Measurements from ENCODE around the gene TIMMDC1. TPM values are rescaled to one million over a fixed set of nuclear protein-coding genes. Genes with fewer than 3 reads are reported as not detected.

TIMMDC1 gene
- total and polyA plus RNA-seq, 2 of the 13 experiments (the other 11 are each of a cell fraction or from before 2014, with no cell fraction given): 50.0 to 77.8 TPM

- no peak for TF ChIP-seq ZNF577 (CRISPR knock-in tag; IDR thresholded peaks at IDR 0.05; ENCODE audit: borderline replicate concordance, low read depth)
- TF ChIP-seq MAZ (IDR thresholded peaks at IDR 0.05; ENCODE audit: borderline replicate concordance, low read depth, low read length): peak; percentile 73
- peak; percentile 50; the same call in 1 of the 2 replicates for TF ChIP-seq MAZ (CRISPR knock-in tag; IDR thresholded peaks at IDR 0.05; ENCODE audit: low read depth)
- no peak for TF ChIP-seq KDM1A (CRISPR knock-in tag; IDR thresholded peaks at IDR 0.05)
- no peak for TF ChIP-seq ZNF407 (CRISPR knock-in tag; IDR thresholded peaks at IDR 0.05; ENCODE audit: not compliant biosample characterization)
- peak; percentile 73; the same call in 1 of the 2 replicates for TF ChIP-seq ZNF639 (CRISPR knock-in tag; conservative IDR thresholded peaks at IDR 0.05)
- TF ChIP-seq MAX (IDR thresholded peaks at IDR 0.05): peak; percentile 86
- TF ChIP-seq MXD4 (CRISPR knock-in tag; IDR thresholded peaks at IDR 0.05): peak; percentile 88
- TF ChIP-seq ZSCAN25 (CRISPR knock-in tag; IDR thresholded peaks at IDR 0.05): no peak
- TF ChIP-seq HNRNPH1 (optimal IDR thresholded peaks at IDR 0.05; ENCODE audit: low read depth, low read length): no peak
- no peak for TF ChIP-seq CBX2 (IDR thresholded peaks at IDR 0.05; ENCODE audit: low read depth, low read length)
- TF ChIP-seq CBX2 (CRISPR knock-in tag; IDR thresholded peaks at IDR 0.05; ENCODE audit: low read depth): no peak
- no peak; the same call in 1 of the 2 replicates for TF ChIP-seq ZNF264 (CRISPR knock-in tag; IDR thresholded peaks at IDR 0.05)
- TF ChIP-seq ZNF570 (CRISPR knock-in tag; IDR thresholded peaks at IDR 0.05; ENCODE audit: borderline replicate concordance): no peak
- TF ChIP-seq HDAC2 (CRISPR knock-in tag; IDR thresholded peaks at IDR 0.05): peak; percentile 67
- no peak for TF ChIP-seq ZNF720 (CRISPR knock-in tag; IDR thresholded peaks at IDR 0.05)
- no peak; the same call in 1 of the 2 replicates for TF ChIP-seq SUZ12 (IDR thresholded peaks at IDR 0.05; ENCODE audit: low read depth, low read length)
- TF ChIP-seq RXRA (CRISPR knock-in tag; IDR thresholded peaks at IDR 0.05): peak; percentile 75
- TF ChIP-seq PAWR (CRISPR knock-in tag; IDR thresholded peaks at IDR 0.05; ENCODE audit: borderline replicate concordance): no peak
Measured at GRCh38 chr3:119463171-119464169, 34.9 kb upstream of the TIMMDC1 start, which contains the start of gene TMEM39A (continued).

All from HepG2 (cell line).